ENCODE results near the gene TRMT44.
"Not testable (repeated sequence)": the region's sequence is repeated elsewhere in the genome, so short reads cannot be mapped to it uniquely, and the experiment has no call there.

The TRMT44 gene

DNA sequence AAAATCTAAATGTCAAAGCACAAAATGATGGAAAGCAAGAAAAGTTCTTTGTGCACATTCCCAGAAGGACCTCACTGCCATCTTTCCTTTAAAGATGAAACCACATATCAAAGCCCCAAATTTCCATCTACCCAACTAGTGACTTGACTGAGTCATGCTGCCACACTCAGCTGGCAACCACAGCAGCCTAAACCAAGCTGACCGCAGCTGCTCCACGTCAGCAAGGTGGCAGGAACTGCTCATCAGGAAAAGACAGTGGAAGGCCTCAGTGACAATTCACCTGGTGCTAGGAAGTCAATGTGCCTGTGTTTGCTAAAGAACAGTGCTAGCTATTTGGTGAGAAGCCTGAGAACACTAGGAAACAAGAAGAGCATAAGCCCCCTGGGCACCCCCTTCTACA, 26.2 kb upstream of the TRMT44 start:
- TF ChIP-seq, protein P1, sequence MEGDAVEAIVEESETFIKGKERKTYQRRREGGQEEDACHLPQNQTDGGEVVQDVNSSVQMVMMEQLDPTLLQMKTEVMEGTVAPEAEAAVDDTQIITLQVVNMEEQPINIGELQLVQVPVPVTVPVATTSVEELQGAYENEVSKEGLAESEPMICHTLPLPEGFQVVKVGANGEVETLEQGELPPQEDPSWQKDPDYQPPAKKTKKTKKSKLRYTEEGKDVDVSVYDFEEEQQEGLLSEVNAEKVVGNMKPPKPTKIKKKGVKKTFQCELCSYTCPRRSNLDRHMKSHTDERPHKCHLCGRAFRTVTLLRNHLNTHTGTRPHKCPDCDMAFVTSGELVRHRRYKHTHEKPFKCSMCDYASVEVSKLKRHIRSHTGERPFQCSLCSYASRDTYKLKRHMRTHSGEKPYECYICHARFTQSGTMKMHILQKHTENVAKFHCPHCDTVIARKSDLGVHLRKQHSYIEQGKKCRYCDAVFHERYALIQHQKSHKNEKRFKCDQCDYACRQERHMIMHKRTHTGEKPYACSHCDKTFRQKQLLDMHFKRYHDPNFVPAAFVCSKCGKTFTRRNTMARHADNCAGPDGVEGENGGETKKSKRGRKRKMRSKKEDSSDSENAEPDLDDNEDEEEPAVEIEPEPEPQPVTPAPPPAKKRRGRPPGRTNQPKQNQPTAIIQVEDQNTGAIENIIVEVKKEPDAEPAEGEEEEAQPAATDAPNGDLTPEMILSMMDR (IDR thresholded peaks at IDR 0.05; ENCODE audit: poor library complexity, severe bottlenecking), result no peak
- no peak overlapping the region for H3K4me3 ChIP-seq (ENCODE audit: severe bottlenecking)
- H3K9me3 ChIP-seq (ENCODE audit: severe bottlenecking), result no peaks in the 10 kb centered on the region
- H3K4me1 ChIP-seq (ENCODE audit: insufficient read depth, poor library complexity, severe bottlenecking), result no peaks in the 10 kb centered on the region
- ATAC-seq (ENCODE audit: low read depth), result no peak
- H3K27ac ChIP-seq (ENCODE audit: poor library complexity, severe bottlenecking), result no peak overlapping the region
- no peaks in the 10 kb centered on the region for H3K27me3 ChIP-seq (ENCODE audit: insufficient read depth, poor library complexity, severe bottlenecking)
- DNase-seq (ENCODE audit: low spot score), result no peak
- H3K36me3 ChIP-seq (ENCODE audit: low read depth), result peaks cover 6% of the 10 kb centered on the region

DNA sequence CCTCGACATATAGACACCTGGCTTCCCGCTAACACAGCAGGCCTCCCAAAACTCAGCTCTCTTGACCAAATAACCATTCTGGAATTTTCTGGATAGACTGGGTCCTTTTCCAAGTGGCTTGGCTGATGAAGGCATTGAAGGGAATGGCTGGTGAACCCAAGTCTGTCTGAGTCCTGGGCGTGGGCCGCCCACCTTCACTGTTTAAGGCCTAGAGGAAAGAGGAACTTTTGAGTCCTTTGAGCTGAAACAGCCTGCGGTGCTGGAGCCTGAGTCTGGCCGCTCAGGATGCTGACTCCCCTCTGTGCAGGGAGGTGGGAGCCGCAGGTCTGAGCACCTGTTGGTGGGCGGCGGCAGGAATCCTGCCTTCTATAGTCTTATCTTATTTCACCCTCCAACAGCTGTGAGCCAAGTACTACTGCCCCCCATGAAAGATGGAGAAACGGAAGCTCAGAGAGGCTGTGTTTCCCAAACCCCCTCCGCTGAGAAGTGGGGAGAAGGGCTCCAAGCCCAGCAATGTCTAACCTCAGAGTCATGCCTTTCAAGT, 23.4 kb upstream of the TRMT44 start:
- Histone ChIP-seq H3K9me3 (ENCODE audit: severe bottlenecking) (no peaks in the 10 kb centered on the region), H3K27me3 (ENCODE audit: insufficient read depth, poor library complexity, severe bottlenecking) (no peaks in the 10 kb centered on the region), H3K4me3 (ENCODE audit: severe bottlenecking) (no peak overlapping the region), H3K27ac (ENCODE audit: poor library complexity, severe bottlenecking) (no peak overlapping the region), H3K4me1 (ENCODE audit: insufficient read depth, poor library complexity, severe bottlenecking) (no peaks in the 10 kb centered on the region), H3K36me3 (ENCODE audit: low read depth) (peaks cover 6% of the 10 kb centered on the region)
- ATAC-seq (ENCODE audit: low read depth) (no peak), DNase-seq (ENCODE audit: low spot score) (no peak)
- TF ChIP-seq, protein P1 (IDR thresholded peaks at IDR 0.05; ENCODE audit: poor library complexity, severe bottlenecking), result no peak

DNA sequence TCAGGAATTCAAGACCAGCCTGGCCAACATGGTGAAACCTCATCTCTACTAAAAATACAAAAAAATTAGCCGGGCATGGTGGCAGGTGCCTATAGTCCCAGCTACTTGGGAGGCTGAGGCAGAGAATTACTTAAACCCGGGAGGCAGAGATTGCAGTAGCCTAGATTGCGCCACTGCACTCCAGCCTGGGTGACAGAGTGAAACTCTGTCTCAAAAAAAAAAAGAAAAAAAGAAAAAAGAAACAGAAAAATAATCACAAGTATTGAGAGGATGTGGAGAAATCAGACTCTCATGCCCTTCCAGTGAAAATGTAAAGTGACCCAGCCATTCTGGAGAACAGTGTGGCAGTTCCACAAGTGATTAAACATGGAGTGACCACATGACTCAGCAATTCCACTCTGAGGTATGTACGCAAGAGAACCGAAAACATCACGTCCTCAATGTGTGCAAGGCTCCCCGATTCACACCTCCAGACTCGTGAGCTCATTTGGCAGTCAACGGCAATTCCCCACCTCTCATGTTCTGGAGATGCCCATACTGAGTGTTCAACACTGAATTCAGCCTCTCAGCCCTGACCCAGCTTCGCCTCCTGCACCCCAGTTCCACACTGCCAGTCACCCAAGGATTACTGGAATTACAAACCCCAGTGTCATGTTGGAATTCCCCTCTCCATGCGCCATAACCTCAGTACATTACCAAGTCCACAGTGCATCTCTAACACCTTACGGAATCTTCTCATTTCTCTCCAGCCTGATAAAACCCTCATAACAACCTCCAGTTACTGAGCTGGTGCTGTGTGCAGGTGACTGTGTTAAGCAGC, 21.1 kb upstream of the TRMT44 start:
- TF ChIP-seq, protein P1 (IDR thresholded peaks at IDR 0.05; ENCODE audit: poor library complexity, severe bottlenecking), result no peak
- Histone ChIP-seq H3K9me3 (ENCODE audit: severe bottlenecking) (no peaks in the 10 kb centered on the region), H3K4me1 (ENCODE audit: insufficient read depth, poor library complexity, severe bottlenecking) (no peaks in the 10 kb centered on the region), H3K27ac (ENCODE audit: poor library complexity, severe bottlenecking) (no peak overlapping the region), H3K4me3 (ENCODE audit: severe bottlenecking) (no peak overlapping the region), H3K36me3 (ENCODE audit: low read depth) (peaks cover 2% of the 10 kb centered on the region), H3K27me3 (ENCODE audit: insufficient read depth, poor library complexity, severe bottlenecking) (no peaks in the 10 kb centered on the region)
- DNase-seq (ENCODE audit: low spot score), result no peak
- no peak for ATAC-seq (ENCODE audit: low read depth)

DNA sequence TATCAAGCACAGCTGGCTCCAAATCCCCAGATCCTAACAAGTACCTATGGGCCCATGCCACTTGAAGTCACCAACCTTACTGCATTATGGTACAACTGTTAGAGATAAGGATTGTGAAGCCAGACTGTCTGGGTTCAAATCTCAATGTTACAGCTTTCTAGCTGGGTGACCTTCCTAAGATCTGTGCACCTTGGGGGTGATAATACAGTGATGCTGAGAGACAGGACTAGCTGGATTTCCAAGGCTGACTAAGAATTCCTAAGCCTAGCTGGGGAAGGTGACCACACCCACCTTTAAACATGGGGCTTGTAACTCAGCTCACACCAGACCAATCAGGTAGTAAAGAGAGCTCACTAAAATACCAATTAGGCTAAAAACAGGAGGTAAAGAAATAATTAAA, 20.4 kb upstream of the TRMT44 start:
- not testable (repeated sequence) for H3K36me3 ChIP-seq (ENCODE audit: low read depth); H3K4me1 ChIP-seq (ENCODE audit: insufficient read depth, poor library complexity, severe bottlenecking); H3K4me3 ChIP-seq (ENCODE audit: severe bottlenecking); ATAC-seq (ENCODE audit: low read depth); H3K27ac ChIP-seq (ENCODE audit: poor library complexity, severe bottlenecking); H3K9me3 ChIP-seq (ENCODE audit: severe bottlenecking); H3K27me3 ChIP-seq (ENCODE audit: insufficient read depth, poor library complexity, severe bottlenecking); DNase-seq (ENCODE audit: low spot score)

DNA sequence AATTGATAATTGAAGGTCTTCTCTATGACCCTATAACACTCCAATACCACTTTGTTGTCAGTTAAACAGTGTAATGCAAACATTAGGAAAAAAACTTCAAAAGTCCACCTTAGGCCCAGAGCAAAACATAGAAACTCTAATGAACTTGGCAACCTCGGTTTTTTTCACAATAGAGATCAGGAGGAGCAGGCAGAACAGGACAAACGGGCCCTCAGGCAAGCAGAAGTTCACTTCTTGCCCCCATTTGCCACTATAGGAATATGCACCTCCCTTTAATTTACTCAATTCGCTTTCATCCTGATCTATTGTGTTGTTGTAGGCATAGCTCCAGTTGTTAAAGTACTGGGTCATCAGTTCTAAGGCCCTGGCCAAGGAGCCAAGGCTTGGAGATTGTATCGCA, 18.2 kb upstream of the TRMT44 start:
- Histone ChIP-seq H3K9me3 (ENCODE audit: severe bottlenecking) (no peaks in the 10 kb centered on the region), H3K27me3 (ENCODE audit: insufficient read depth, poor library complexity, severe bottlenecking) (no peaks in the 10 kb centered on the region), H3K36me3 (ENCODE audit: low read depth) (no peaks in the 10 kb centered on the region), H3K4me1 (ENCODE audit: insufficient read depth, poor library complexity, severe bottlenecking) (peaks cover under 1% of the 10 kb centered on the region), H3K27ac (ENCODE audit: poor library complexity, severe bottlenecking) (no peak overlapping the region), H3K4me3 (ENCODE audit: severe bottlenecking) (no peak overlapping the region)
- DNase-seq (ENCODE audit: low spot score), result no peak
- TF ChIP-seq, protein P1 (IDR thresholded peaks at IDR 0.05; ENCODE audit: poor library complexity, severe bottlenecking), result no peak
- ATAC-seq (ENCODE audit: low read depth), result no peak
